ENCODE results near the gene NDE1. TPM values are rescaled to one million over a fixed set of nuclear protein-coding genes. Genes with fewer than 3 reads are reported as not detected.
"Not testable (repeated sequence)": the region's sequence is repeated elsewhere in the genome, so short reads cannot be mapped to it uniquely, and the experiment has no call there.

Gene NDE1
- total and polyA plus RNA-seq, 2 donors (not counting 1 experiment from before 2014, with no cell fraction given), result 23.8 to 24.0 TPM

- Histone ChIP-seq H2AFZ (ENCODE audit: low read length) (no peak overlapping the region), H3K9me3 (ENCODE audit: control insufficient read depth, insufficient read depth, low read depth, low read length) (no peaks in the 10 kb centered on the region), H3K4me2 (ENCODE audit: extremely low read depth, insufficient read depth, low read length) (no peak overlapping the region), H3K27ac (ENCODE audit: insufficient read depth, low read length) (no peak overlapping the region), H3K4me3 (replicated peaks in 1 of 4; ENCODE audit: control extremely low read depth in 1 of 4, insufficient read depth in 1 of 4, low read depth in 3 of 4, low read length in 4 of 4) (no peak overlapping the region), H4K20me1 (ENCODE audit: control insufficient read depth, extremely low read depth, insufficient read depth, low read length) (no peaks in the 10 kb centered on the region), H3K9ac (ENCODE audit: insufficient read depth, low read length) (no peak overlapping the region), H3K4me1 (ENCODE audit: control insufficient read depth, extremely low read depth, insufficient read depth, low read length) (peaks cover 4% of the 10 kb centered on the region), H3K36me3 (ENCODE audit: control insufficient read depth, insufficient read depth, low read length) (no peaks in the 10 kb centered on the region), H3K79me2 (ENCODE audit: control insufficient read depth, insufficient read depth, low read length) (peaks cover 19% of the 10 kb centered on the region), H3K27me3 (ENCODE audit: control insufficient read depth, insufficient read depth, low read length) (no peaks in the 10 kb centered on the region)
- DNase-seq (ENCODE audit: low read depth in 2 of 2), result no peak
- no peak for TF ChIP-seq CTCF (conservative IDR thresholded peaks at IDR 0.05 in 1 of 2, IDR thresholded peaks at IDR 0.05 in 1 of 2; ENCODE audit: low read depth in 1 of 2, low read length in 2 of 2)
These were observed 2.6 kb upstream of the NDE1 start for GRCh38 chr16:15647294-15648014.

GRCh38 chr16:15648135-15648730 lies 1.8 kb upstream of the NDE1 start:
- Histone ChIP-seq H4K20me1 (ENCODE audit: control insufficient read depth, extremely low read depth, insufficient read depth, low read length) (no peaks in the 10 kb centered on the region), H3K4me2 (ENCODE audit: extremely low read depth, insufficient read depth, low read length) (no peak overlapping the region), H3K27ac (ENCODE audit: insufficient read depth, low read length) (no peak overlapping the region), H3K9me3 (ENCODE audit: control insufficient read depth, insufficient read depth, low read depth, low read length) (no peaks in the 10 kb centered on the region), H3K9ac (ENCODE audit: insufficient read depth, low read length) (no peak overlapping the region), H3K4me3 (replicated peaks in 1 of 4; ENCODE audit: control extremely low read depth in 1 of 4, insufficient read depth in 1 of 4, low read depth in 3 of 4, low read length in 4 of 4) (no peak overlapping the region), H2AFZ (ENCODE audit: low read length) (no peak overlapping the region), H3K36me3 (ENCODE audit: control insufficient read depth, insufficient read depth, low read length) (no peaks in the 10 kb centered on the region), H3K79me2 (ENCODE audit: control insufficient read depth, insufficient read depth, low read length) (peaks cover 17% of the 10 kb centered on the region), H3K27me3 (ENCODE audit: control insufficient read depth, insufficient read depth, low read length) (no peaks in the 10 kb centered on the region), H3K4me1 (ENCODE audit: control insufficient read depth, extremely low read depth, insufficient read depth, low read length) (peaks cover 7% of the 10 kb centered on the region)
- TF ChIP-seq CTCF (conservative IDR thresholded peaks at IDR 0.05 in 1 of 2, IDR thresholded peaks at IDR 0.05 in 1 of 2; ENCODE audit: low read depth in 1 of 2, low read length in 2 of 2) (no peak), EZH2 (IDR thresholded peaks at IDR 0.05; ENCODE audit: low read length, missing control alignments) (no peak)
- DNase-seq (ENCODE audit: low read depth in 2 of 2), result peak in 1 of 2 donors; percentile 12

GRCh38 chr16:15649311-15649710 lies 734 bp upstream of the NDE1 start:
- H3K27me3 ChIP-seq (ENCODE audit: control insufficient read depth, insufficient read depth, low read length); H3K27ac ChIP-seq (ENCODE audit: insufficient read depth, low read length); H3K9ac ChIP-seq (ENCODE audit: insufficient read depth, low read length); DNase-seq (ENCODE audit: low read depth in 2 of 2); H3K9me3 ChIP-seq (ENCODE audit: control insufficient read depth, insufficient read depth, low read depth, low read length); H3K36me3 ChIP-seq (ENCODE audit: control insufficient read depth, insufficient read depth, low read length); H4K20me1 ChIP-seq (ENCODE audit: control insufficient read depth, extremely low read depth, insufficient read depth, low read length): not testable (repeated sequence)
- peaks cover 22% of the 10 kb centered on the region for H3K79me2 ChIP-seq (ENCODE audit: control insufficient read depth, insufficient read depth, low read length)
- peak overlapping the region; percentile 81 for H2AFZ ChIP-seq (ENCODE audit: low read length)
- H3K4me3 ChIP-seq (replicated peaks in 1 of 4; ENCODE audit: control extremely low read depth in 1 of 4, insufficient read depth in 1 of 4, low read depth in 3 of 4, low read length in 4 of 4), result peak overlapping the region; percentile 37 to 55 (median 42)
- peaks cover 14% of the 10 kb centered on the region for H3K4me1 ChIP-seq (ENCODE audit: control insufficient read depth, extremely low read depth, insufficient read depth, low read length)
- H3K4me2 ChIP-seq (ENCODE audit: extremely low read depth, insufficient read depth, low read length), result peak overlapping the region; percentile 90

Data from fibroblast of lung (primary cell).